Measurements from ENCODE around the gene ARL8A.
"Not testable (repeated sequence)": the region's sequence is repeated elsewhere in the genome, so short reads cannot be mapped to it uniquely, and the experiment has no call there.

Gene ARL8A

DNA sequence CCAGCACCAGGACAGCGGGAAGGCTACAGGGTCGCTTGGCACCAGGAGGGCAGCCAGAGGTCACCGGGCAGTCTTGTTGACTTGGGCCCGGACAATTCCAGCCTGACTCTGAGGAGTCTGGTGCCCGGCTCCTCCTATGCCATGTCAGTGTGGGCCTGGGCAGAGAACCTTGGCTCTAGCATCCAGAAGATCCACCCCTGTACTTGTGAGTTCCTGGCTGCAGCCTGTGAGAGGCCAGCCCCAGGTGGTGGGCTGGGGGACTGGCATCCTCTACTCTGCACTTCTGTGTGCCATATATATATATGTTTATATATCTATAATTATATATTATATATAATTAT is 27.4 kb upstream of the ARL8A start:
- DNase-seq, result no peak

DNA sequence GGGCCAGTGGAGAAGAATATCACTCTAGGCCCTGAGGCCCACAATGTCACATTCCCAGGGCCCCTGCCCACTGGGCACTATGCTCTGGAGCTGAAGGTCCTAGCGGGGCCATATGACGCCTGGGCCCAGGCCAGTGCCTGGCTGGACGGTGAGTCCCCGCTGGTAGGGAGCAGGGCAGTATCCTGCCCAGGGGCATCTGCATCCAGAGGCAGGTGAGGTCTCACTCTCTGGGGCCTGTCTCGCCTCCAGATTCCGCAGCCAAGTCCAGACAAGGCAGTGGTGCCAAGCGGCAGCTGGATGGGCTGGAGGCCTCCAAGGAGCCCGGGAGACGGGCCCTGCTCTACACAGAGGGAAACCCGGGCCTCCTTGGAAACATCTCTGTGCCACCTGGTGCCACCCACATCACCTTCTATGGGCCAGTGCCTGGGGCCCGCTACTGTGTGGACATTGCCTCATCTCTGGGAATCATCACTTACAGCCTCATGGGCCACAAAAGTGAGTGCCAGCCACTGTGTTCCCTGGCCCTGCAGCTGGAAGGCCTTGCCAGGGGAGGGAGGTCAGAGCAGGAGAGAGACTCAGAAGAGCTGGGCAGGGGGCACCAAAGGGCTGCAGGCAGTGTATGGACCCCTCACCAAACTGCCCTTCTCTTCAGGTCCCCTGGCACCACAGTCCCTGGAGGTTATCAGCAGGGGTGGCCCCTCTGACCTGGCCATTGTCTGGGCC is 26.9 kb upstream of the ARL8A start:
- DNase-seq, result no peak

DNA sequence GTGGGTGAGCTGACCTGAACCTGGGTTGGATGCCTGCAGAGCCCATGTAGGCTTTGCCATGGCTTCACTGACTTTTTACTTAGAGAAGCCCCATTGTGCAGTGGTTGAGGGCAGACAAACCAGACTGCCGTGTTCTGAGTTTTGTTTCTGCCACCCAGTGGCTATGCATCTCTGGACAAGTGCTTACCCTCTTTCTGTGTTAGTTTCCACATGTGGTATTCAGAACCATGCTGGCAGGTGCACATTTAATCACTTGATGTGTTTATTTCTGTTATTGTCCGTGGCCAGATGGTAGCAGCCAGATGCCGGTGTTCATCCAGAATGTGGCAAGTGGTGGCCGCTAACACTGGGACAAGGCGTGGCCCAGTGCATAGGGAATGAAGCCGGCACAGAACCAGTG is 26.2 kb upstream of the ARL8A start:
- DNase-seq, result no peak

DNA sequence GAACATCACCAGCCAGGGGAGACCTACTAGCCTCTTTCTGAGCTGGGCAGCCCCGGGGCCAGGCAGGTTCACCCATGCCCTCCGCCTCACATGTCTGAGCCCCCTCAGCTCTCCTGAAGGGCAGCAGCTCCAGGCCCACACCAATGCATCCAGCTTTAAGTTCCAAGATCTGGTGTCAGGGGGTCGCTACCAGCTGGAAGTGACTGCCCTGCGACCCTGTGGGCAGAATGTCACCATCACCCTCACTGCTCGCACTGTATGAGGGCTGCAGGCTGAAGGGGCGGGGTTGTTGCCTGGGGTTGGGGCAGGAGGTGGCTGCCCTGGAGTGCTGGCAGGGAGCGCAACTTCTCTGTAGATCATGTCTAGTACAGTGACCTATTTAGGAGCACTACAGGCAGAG is 24.3 kb upstream of the ARL8A start:
- DNase-seq, result no peak

DNA sequence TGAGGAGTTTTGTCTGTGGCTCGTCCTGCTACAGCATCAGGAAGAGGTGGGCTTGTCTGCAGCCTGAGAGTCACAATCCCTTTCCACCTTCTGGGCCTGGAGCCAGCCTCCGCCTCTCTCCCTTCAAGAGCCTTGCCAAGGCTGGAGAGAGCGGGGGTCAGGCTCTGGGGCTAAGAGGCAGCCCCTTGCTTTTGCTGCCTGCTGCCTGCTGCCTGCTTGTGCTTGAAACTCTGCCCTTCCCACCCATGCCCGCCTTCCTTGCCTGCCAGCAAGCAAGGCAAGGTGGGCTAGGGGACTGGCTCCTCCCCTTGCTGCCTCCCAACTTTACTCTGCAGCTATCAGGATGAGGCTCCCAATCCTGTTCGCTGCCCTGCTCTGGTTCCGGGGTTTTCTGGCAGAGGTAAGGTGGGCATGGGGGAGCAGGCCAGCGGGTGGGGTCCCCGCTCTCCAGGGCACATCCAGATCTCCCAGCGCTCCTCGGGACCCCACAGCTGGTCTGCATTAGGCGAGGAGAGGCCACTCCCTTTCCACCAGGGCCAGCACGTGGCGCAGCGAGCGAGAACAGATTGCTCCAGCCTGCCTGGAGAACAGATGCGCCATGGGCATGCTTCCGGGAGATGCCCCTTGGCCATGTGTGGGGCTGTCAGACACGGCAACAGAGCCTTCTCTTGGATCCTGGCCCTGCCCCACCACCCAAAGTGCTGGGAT is 23.3 kb upstream of the ARL8A start:
- peak; percentile 17 for DNase-seq

DNA sequence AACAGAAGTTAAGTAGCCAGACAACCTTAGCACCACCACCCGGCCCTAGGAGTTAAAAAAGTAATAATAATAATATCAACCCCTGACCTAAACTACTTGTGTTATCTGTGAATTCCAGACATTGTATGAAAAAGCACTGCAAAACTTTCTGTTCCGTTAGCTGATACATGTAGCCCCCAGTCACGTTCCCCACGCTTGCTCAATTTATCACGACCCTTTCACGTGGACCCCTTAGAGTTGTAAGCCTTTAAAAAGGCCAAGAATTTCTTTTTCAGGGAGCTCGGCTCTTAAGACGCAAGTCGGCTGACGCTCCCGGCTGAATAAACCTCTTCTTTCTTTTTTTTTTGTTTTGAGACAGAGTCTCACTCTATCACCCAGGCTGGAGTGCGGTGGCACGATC is 22.5 kb upstream of the ARL8A start:
- not testable (repeated sequence) for DNase-seq

DNA sequence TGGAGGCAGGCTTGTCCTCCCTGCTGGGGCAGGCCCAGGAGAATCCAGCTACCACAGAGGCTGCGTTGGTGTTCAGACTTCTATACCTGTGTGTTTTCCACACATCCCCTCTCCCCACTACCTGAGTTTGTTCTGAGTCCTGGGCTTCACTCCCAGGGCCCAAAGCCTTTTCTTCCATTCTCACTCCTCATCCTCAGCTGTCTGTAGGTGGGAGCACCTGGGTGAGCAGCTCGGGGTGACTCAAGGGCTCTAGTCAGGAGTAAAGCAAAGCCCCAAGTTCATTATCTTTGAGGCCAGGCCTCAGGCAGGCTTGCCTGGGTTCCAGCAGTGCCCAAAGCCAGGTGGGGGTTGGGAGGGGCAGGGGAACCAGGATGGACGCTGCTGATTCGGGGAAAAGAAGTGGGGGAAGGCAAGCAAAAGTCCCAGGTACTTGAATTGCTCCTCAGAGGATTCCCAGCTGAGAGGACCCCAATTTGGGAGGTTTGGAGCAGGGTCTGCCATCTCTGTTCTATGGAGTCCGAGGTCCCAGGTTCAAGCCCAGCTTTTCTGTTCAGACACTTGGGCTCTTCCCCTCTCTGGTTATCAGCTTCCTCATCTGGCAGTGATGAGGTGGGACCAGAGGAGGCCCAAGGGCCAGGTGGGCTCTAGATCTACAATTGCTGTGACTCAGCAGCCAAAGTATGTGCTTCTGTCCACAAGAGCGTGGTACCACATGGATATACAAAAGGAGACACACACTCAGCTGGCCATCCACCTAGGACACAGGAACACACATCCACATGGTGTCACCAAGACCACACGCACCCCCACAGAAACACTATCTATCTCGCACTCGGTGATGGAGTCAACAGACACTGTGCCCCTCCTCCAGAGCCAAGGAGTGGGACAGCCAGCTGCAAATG is 21.7 kb upstream of the ARL8A start:
- DNase-seq, result no peak

DNA sequence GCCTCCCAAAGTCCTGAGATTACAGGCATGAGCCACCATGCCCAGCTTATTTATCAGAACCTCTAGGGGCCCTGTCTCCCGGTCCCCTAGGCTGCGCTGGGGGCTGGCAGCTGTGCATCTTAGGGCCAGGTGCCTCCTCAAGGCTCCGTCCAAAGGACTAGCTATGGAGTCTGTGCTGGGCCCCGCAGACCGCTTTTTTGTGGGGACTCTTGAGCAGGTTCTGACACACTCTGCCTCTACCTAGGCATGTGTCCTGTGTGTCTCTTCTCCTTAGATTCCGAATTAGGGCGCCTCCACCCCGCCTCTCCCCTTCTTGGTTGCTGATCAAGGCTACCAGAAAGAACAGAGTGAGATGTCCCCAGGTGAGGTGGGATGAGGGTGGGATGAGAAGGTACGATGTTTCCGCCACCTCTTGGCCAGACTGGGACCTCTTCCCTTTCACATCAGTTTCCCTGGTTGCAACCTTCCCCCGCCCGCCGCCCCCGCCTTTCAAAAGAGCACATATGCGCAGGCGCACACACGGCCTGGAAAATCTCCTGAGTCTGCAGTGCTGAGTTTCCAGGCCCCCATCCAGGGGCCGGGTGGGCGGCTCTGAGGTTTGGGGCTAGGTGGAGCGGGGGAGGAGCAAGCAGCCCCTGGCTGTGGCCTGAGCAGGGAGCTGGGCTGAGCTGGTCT is 20.9 kb upstream of the ARL8A start:
- no peak for DNase-seq

DNA sequence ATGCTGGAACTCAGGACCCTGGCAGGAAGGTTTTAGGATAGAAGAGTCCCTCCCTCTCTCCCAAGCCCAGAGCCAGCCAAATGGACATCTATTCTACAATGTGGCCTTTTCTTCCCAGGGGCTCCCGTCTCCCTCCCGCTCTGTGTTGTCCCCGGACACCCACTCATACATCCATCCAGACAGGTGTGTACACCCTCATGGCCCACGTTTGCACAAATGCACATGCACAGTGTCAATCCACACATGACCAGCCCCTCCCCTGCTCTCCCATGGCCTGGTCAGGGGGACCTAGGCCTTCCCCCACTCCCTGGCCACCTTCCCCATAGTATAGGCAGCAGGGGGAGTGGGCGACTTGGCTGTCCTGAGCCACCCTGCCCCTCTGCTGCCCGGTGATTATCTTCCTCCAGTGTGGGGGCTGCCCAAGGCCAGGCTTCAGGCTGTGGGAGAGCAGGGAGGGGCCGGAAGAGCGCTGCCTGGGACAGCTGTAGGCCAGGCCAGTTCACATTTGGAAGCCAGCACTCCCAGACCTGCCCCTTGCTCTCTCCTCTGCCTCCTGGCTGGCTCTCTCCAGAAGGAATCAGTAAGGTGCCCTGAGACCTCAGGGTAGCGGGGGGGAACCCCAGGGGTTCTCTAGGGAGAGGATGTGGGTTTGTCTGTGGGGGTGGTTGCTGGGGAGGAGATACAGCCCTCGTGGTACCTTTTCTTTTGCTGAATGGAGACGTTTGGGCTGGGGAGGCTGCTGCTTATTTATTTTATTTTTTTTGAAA is 19.9 kb upstream of the ARL8A start:
- no peak for DNase-seq

DNA sequence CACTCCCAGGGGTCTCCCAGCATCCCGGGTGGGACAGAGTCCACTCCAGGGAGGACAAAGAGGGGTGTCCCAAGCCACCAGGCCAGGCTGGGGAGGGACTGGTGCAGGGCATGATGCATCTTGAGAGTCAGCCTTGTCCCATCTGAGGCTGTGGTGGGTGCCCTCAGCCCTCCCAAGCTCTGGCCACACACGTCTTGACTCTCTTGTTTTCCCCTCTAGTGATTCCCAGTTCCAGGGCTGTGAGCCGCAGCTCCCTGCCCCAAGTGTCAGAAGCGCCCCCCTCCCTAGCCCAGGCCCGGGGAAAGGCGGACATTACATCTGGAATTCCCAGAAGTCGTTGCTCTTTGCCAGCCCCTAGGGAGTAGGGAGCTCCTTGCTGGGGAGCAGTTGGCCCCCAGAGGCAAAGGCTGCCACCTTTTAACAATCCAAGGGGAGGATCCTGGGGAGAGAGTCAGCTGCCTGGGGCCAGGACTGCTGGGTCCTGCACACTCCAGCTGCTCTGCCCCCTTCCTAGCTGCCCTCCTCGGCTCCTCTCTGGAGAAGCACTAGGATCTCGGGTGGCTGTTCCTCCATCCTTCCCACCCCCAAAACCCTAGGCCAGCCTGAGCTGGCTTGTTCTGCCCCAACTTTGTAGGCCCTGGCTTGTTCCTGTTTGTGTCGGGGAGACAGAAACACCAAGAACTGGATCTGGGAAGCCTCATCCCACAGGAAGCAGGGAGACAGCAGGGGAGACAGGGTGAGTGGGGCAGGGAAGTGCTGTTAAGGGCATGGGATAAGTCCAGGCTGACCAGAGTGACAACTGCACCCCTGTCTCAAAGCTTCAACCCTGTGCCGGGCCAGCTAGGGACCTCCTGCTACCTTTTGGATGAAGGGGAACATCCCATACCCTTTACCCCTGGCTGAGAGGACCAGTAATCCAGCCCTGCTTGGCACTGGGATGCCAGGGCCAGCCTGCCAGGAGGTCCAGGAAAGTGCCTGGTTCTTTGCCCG is 19.0 kb upstream of the ARL8A start:
- DNase-seq, result no peak

DNA sequence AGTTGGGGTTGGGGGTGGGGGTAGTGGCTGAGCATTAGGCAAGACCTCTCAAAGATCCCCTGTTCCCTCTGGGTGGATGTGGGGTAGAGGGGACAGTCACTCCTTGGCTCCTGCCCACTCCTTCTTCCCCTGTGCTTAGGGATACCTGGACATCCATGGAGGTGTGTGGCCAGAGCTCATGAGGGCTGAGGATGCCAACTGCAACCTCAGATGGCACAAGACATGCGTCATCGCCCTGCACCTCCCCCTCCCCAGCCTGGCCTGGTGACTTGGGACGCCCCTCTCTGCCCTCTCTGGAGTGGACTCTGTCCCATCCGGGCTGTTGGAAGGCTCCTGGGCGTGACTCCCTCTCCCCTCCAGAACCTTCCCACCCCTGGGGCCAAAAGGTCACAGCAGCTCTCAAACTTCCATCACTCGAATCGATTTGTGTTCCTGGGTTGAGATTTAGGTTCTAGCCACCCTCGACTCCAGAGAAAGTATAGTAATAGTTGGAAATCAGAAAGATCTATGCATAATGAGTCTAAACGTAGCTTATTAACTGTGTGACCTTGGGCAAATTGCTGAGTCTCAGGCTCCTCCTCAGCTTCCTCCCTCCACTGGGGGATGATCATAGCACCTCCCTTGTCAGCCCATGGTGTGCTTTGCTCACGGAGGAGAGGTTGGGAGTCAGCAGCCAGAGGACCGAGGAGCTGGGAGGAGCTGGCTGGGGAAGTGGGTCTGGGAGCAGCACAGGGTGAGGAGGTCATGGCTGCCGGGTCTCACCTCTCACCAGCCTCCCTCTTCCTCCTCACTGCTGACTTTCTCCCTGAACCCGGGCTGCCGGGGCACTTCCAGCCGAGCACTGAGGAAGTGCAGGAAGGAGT is 18.1 kb upstream of the ARL8A start:
- DNase-seq, result no peak

DNA sequence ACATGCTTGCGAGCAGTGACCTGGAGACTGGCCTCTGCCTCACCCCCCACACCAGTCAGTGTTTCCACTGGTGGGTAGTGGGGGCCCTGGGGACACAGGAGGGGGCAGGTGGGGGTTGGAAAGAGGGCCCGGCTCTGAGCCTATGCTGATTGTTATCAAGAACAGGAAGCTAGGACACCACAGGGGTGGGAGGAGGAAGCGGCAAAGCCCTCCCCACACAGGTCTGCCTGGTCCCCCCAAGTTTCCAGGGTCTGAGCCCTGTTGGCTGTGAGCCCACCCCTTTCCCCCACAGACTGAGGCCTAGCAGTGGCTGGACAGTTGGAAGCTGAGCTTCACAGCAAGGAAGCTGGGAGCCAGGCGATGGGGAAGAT is 17.5 kb upstream of the ARL8A start:
- DNase-seq, result no peak

DNA sequence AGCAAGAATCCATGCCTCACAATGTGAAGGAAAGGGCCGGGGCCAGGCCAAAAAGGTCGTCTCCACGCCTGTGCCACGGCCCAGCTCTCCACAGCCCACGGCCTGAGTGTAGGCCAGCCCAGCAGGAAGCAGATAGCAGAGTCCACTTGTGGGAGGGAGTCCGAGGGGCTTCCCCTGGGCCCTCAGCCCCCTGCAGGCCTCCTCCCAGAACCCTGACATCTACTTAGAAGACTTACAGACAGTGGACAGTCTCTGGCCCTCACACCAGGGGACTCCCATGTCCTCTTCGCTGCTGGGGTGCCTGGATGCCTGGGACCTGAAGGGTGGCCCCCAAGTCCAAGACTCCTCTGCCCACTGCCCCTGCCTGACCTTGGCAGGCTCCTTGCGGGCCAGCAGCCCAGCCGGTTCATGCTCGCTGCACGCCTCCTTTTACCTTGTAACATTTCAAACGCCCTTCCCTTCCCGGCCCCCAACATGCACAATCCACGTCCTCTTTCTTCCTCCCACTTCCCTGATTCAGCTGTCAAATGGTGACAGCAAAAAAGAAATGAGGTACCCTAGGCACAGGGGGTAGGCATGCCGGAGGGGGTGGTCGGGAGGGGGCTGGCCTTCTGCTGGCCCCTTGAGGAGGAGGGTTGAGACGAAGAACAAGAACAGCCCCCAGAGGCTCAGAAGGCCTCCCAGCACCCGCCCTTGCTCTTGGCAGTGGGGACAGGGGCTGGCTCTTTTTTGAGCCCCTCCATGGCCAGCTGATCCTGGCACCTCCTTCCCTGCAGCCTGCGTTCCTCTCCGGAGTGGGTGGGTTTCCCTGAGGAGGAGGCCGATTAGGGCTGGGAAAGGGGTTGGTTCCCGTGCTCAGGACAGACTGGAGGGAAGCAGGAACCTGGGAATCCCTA is 16.9 kb upstream of the ARL8A start:
- DNase-seq, result no peak

DNA sequence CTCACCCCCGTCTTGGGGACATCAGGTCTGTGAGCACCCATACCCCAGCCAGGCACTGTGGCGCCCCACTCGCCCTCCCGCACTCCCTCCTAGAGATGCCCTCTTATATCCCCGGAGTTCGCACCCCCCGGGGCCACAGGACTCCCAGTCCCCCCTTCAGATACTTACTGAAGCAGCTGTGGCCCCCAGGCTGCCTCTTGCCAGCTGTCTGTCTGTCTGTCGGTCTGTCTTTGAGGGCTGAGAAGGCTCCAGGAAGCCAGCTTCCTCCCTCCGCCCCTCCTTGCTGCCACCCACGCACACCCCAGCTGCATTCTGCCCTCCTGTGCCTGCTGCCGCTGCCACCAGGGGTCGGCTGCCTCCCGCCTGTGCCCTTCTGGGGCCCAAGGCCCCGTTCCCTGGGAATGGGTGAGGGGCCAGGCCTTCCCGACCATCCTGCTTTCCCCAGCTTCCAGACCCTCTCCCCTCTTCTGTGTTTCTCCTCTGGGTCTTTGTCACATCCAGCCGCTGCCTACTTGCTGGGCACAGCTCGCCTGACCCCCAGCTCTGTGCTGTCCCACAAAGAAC is 15.9 kb upstream of the ARL8A start, which contains the start of gene PTPN7:
PTPN7 (minus strand) TSS at position 226 of the 564 bp plus-strand sequence. CDS start 1,200 bp downstream, outside the sequence.
- no peak for DNase-seq

DNA sequence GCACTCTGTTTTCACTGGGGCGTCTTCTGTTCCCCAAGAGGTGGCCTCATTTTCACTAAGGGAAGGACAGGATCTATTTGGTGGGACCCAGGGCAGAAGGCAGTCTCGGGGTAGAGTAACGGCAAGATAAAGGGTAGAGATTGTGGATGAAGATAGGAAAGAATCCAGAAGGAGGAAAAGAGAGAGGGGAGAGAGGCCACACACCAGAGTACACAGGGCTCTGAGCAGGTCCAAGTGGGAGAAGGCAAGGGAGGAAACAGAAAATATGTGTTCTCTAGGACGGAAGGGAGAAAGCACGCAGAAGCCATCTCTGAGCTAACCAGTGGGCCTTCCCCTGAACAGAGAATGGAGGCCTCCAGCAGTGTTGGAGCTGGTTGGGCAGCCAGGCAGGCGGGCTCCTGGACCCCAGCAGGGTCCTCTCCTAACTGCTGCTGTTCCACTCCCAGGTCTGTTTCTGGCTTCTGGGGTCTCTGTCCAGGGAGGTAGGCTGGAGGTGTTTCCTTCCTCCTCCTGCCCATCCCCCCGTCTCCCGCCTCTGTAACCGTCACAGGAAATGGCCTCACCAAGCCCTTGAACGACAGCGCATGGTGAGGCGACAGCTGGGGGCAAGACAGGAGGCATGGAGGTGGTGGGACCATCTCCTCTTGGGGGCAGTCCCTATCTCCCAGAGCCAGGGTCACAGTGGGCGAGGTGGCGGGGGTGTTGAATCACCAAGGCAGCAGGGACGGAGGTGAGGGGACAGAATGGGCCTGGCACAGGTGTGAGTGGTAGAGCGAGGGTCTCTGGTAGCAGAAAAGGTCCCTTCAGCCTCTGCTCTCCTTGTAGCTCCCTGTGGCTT is 15.2 kb upstream of the ARL8A start:
- DNase-seq, result no peak

DNA sequence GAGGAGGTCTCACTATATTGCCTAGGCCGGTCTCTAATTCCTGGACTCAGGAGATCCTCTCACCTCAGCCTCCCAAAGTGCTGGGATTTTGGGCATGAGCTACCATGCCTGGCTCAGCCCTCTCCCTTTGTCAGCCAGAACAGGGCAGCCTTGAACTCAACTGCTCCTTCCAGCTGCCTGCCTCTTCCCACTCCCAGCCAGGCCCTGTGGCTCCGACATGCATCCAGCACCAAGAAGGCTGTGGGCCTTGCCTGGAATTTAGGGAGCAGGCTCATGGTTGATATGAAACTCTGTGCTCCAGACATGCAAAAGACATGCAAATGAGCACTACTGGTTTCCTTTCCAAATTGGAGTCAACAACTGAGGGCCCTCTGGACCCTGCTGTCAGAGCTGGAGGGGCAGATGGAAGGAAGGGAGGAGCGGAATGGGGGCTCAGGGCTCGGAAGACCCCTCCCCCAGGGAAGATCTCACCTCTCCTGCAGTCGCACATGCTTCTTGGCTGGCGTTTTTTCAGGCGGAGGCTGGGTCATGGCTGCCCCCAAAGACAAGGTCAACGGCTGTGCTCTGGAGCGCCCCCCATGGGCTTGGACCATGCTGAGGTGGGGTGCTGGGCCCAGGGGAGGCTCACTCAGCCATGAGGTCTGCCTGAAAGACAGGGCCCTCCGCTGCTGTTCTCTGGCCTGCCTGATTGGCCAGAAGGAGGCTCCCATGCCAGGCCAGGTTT is 14.4 kb upstream of the ARL8A start:
- DNase-seq, result no peak

DNA sequence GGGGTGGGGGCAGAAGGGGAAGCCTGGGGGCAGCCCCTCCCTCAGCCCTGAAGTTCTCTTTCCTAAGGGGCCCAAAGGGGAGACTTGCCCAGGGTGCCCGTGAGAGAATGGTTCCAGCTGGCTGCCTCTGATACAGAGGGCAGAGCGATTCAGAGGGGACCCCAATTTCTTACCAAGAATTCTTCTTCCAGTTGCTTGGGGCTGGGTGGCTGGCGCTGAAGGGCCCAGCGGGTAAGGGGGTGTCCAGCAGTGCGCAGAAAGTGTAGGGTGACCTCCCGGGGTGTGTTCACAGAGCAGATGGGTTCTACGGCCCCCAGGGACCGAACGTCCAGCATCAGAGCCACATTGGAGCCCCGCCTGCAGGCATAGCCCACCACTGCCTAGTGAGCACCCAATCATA is 13.4 kb upstream of the ARL8A start:
- no peak for DNase-seq

All from NCI-H2227 treated with DMSO at 0.1 percent for 48 hours (cell line).